NB4 (cell line): ENCODE results near the gene UBR3.
"Not testable (repeated sequence)": the region's sequence is repeated elsewhere in the genome, so short reads cannot be mapped to it uniquely, and the experiment has no call there.

Source experiments
- DNase-seq: peaks from one replicate; pipeline ENCODE4 v3.0.0; 2010; ENCODE audit warnings: low read depth
- H3K4me3 ChIP-seq: one replicate; pipeline ENCODE4 v1.5.1; 2011; ENCODE audit warnings: mild to moderate bottlenecking, low read depth, low read length, moderate library complexity
- CTCF ChIP-seq: IDR thresholded peaks from one replicate; pipeline ENCODE4 v1.5.1; 2012; ENCODE audit warnings: low read depth, low read length
- MAX ChIP-seq: IDR thresholded peaks from 2 replicates; pipeline ENCODE4 v1.6.1; 2011; ENCODE audit warnings: low read depth, low read length
- MYC ChIP-seq: IDR thresholded peaks from 2 replicates; pipeline ENCODE4 v1.6.1; 2011; ENCODE audit warnings: low read depth, low read length
- POLR2A ChIP-seq: IDR thresholded peaks from 2 replicates; pipeline ENCODE4 v1.6.1; 2011; ENCODE audit warnings: mild to moderate bottlenecking; ENCODE audit not compliant: insufficient read length; ENCODE audit errors: extremely low read depth

UBR3 gene

GRCh38 chr2:169887120-169887519 lies 59.9 kb downstream of the UBR3 start:
- no peak overlapping the region for H3K4me3 ChIP-seq
- DNase-seq, result no peak
- TF ChIP-seq MAX (no peak), POLR2A (no peak), MYC (no peak), CTCF (no peak)

GRCh38 chr2:169891593-169892298 lies 64.5 kb downstream of the UBR3 start:
- TF ChIP-seq CTCF (no peak), MYC (no peak), POLR2A (no peak), MAX (no peak)
- DNase-seq, result no peak
- H3K4me3 ChIP-seq, result no peak overlapping the region

GRCh38 chr2:169892951-169893350 lies 65.7 kb downstream of the UBR3 start:
- H3K4me3 ChIP-seq, result no peak overlapping the region
- no peak for TF ChIP-seq POLR2A
- no peak for TF ChIP-seq MAX
- no peak for DNase-seq

- TF ChIP-seq POLR2A (no peak), MYC (no peak), CTCF (no peak), MAX (no peak)
- DNase-seq, result no peak
- H3K4me3 ChIP-seq, result no peak overlapping the region
Observed at GRCh38 chr2:169895294-169895985, 68.2 kb downstream of the UBR3 start.

- TF ChIP-seq MYC (no peak), CTCF (no peak), POLR2A (no peak), MAX (no peak)
- no peak overlapping the region for H3K4me3 ChIP-seq
- DNase-seq, result no peak
Observed at GRCh38 chr2:169897834-169898233, 70.6 kb downstream of the UBR3 start.

- DNase-seq, H3K4me3 ChIP-seq: not testable (repeated sequence)
Observed at GRCh38 chr2:169900103-169900502, 72.8 kb downstream of the UBR3 start.

GRCh38 chr2:169900686-169901085 lies 73.4 kb downstream of the UBR3 start:
- no peak for DNase-seq
- H3K4me3 ChIP-seq, result no peak overlapping the region
- TF ChIP-seq MAX, result no peak
- no peak for TF ChIP-seq CTCF
- no peak for TF ChIP-seq MYC
- TF ChIP-seq POLR2A, result no peak
